ENCODE results near the gene PPP1R3G. TPM values are rescaled to one million over a fixed set of nuclear protein-coding genes. Genes with fewer than 3 reads are reported as not detected.

PPP1R3G gene
- total and polyA plus RNA-seq, 3 experiments from 2014 or later, result not detected

DNA sequence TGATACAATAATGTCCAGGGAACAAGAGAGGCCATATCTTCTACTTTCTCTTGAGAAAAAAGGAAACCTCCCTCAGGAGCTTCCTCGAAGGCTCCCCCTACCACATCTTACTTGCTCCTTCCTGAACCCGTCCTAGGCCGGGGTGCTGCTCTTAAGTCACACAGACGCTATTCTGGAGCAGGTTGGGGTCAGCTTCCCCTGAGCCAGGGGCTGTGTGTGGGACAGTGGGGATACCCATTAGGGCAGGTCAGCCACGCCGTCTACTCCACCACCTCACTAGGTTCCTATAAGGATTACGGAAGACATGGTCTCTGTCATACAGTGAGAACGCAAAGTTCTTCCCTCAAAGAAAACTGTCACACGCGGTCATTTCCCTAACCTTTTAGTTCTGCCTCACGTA lies 8.2 kb upstream of the PPP1R3G start:
- Mint-ChIP-seq H3K9me3 (peaks cover 0 to 4% (median 0%) of the 10 kb centered on the region in 5 donors), H3K36me3 (peaks cover 0 to 2% (median 0%) of the 10 kb centered on the region in 3 donors), H3K4me3 (no peak overlapping the region), H3K4me1 (peaks cover 3 to 7% (median 6%) of the 10 kb centered on the region in 3 donors), H3K27ac (no peak overlapping the region), H3K27me3 (peaks cover 9 to 29% of the 10 kb centered on the region in 2 donors)
- no peak for DNase-seq
- no peak overlapping the region for H3K27ac ChIP-seq (ENCODE audit: low read depth, low read length)
- H3K4me1 ChIP-seq (ENCODE audit: insufficient read depth, low read length), result no peaks in the 10 kb centered on the region
- no peaks in the 10 kb centered on the region for H3K27me3 ChIP-seq (ENCODE audit: insufficient read depth, low read length, poor library complexity, severe bottlenecking)
- no peak overlapping the region for H3K4me3 ChIP-seq (ENCODE audit: low read length)
- ChIA-PET CTCF (no interaction called here), POLR2A (no interaction called here)
- H3K9me3 ChIP-seq (ENCODE audit: low read length), result no peaks in the 10 kb centered on the region
- H3K36me3 ChIP-seq (ENCODE audit: insufficient read depth, low read length), result no peaks in the 10 kb centered on the region

DNA sequence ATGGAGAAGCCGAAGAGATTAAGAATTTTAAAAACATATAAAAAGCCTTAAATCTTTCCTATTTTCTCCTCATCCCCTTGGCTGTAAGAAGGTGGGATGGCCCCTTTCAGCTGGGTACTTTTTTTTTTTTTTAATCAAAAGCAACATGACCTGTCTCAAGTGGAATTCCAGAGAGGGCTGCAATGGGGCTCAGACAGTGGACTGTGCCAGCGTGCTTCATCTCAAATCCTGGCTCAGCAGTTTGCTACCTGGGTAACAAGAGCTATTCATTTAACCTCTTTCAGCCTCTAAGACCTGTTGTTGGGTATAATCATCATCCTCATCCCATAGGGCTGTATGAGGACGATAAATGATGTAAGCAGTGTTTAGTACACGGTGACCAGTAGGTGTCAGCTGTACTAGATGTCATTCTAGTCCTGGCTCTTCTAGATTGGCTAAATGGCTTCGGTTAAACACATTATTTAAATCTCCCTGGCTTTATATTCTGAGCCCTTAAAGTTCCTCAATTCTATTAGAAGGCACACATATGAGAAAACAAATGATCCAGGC lies 6.9 kb upstream of the PPP1R3G start:
- Histone ChIP-seq H3K27me3 (ENCODE audit: insufficient read depth, low read length, poor library complexity, severe bottlenecking) (no peaks in the 10 kb centered on the region), H3K4me1 (ENCODE audit: insufficient read depth, low read length) (no peaks in the 10 kb centered on the region), H3K27ac (ENCODE audit: low read depth, low read length) (no peak overlapping the region), H3K36me3 (ENCODE audit: insufficient read depth, low read length) (no peaks in the 10 kb centered on the region), H3K4me3 (ENCODE audit: low read length) (no peak overlapping the region), H3K9me3 (ENCODE audit: low read length) (no peaks in the 10 kb centered on the region)
- ChIA-PET CTCF (interaction anchor here (1.4 kb wide), 1 partner anchor 65 kb away, joined by 3 read pairs; no protein-coding TSS in a partner anchor), POLR2A (no interaction called here)
- Mint-ChIP-seq H3K27me3 (peaks cover 14 to 39% of the 10 kb centered on the region in 2 donors), H3K9me3 (peaks cover 0 to 4% (median 0%) of the 10 kb centered on the region in 5 donors), H3K4me1 (no peaks in the 10 kb centered on the region), H3K4me3 (no peak overlapping the region), H3K27ac (no peak overlapping the region), H3K36me3 (peaks cover 0 to 2% (median 0%) of the 10 kb centered on the region in 3 donors)
- no peak for DNase-seq

DNA sequence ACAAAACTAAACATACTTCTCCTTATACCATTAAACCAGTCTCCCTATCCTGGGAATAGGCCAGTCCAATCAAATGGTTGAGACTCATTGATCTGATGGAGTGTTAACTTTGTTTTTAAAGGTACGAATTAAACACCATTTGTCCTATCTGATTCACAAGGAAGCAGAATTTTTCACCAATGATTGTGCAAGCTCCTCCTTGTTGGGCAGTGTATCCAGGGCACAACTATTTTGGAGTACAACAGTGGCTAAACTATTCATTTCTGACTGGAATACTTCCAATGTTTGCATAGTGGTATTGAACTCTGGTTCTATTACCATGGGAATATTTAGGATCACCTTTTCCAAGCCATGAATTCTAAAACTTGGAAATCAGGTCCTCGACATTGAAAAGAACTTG lies 5.4 kb upstream of the PPP1R3G start:
- H3K4me1 Mint-ChIP-seq, result peaks cover 0 to 8% (median 2%) of the 10 kb centered on the region in 3 donors
- ChIA-PET CTCF (interaction anchor here (1.4 kb wide), 1 partner anchor 64 kb away, joined by 3 read pairs; no protein-coding TSS in a partner anchor), POLR2A (no interaction called here)
- Histone ChIP-seq H3K9me3 (ENCODE audit: low read length) (no peaks in the 10 kb centered on the region), H3K4me1 (ENCODE audit: insufficient read depth, low read length) (no peaks in the 10 kb centered on the region), H3K4me3 (ENCODE audit: low read length) (no peak overlapping the region), H3K27ac (ENCODE audit: low read depth, low read length) (no peak overlapping the region), H3K27me3 (ENCODE audit: insufficient read depth, low read length, poor library complexity, severe bottlenecking) (no peaks in the 10 kb centered on the region), H3K36me3 (ENCODE audit: insufficient read depth, low read length) (no peaks in the 10 kb centered on the region)
- no peak overlapping the region for H3K27ac Mint-ChIP-seq
- H3K9me3 Mint-ChIP-seq, result peaks cover 0 to 4% (median 0%) of the 10 kb centered on the region in 5 donors
- H3K27me3 Mint-ChIP-seq, result peaks cover 20 to 47% of the 10 kb centered on the region in 2 donors
- H3K4me3 Mint-ChIP-seq, result no peak overlapping the region
- no peak for DNase-seq
- H3K36me3 Mint-ChIP-seq, result peaks cover 0 to 2% (median 0%) of the 10 kb centered on the region in 3 donors

DNA sequence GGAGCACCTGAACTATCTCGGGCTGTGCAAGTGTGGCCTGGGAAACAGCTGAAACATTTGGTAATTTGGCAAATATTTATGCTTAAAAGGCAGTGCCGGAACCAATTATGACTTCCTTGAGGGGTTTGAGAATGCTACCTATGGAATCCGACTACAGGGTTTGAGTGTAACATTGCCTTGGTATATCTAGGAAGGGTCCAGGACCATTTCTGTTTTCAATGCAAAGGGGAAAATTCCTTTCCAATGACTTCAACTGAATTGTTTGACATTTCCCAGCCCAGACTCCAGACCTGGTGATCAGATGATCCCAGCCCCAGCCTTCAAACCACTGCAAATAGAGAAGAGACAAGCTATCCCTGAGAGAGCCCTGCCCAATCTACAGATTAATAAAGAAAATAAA lies 4.6 kb upstream of the PPP1R3G start:
- peaks cover 0 to 11% (median 2%) of the 10 kb centered on the region in 3 donors for H3K4me1 Mint-ChIP-seq
- H3K9me3 Mint-ChIP-seq, result peaks cover 0 to 4% (median 0%) of the 10 kb centered on the region in 5 donors
- no peak overlapping the region for H3K27ac Mint-ChIP-seq

GRCh38 chr6:5081182-5081581 lies 4.0 kb upstream of the PPP1R3G start:
- Mint-ChIP-seq H3K4me1 (peaks cover 0 to 11% (median 2%) of the 10 kb centered on the region in 3 donors), H3K27me3 (peaks cover 16 to 40% of the 10 kb centered on the region in 2 donors), H3K4me3 (no peak overlapping the region), H3K9me3 (peaks cover 0 to 4% (median 0%) of the 10 kb centered on the region in 5 donors), H3K36me3 (peaks cover 0 to 2% (median 0%) of the 10 kb centered on the region in 3 donors), H3K27ac (no peak overlapping the region)
- Histone ChIP-seq H3K4me1 (ENCODE audit: insufficient read depth, low read length) (no peaks in the 10 kb centered on the region), H3K9me3 (ENCODE audit: low read length) (no peaks in the 10 kb centered on the region), H3K27ac (ENCODE audit: low read depth, low read length) (no peak overlapping the region), H3K4me3 (ENCODE audit: low read length) (no peak overlapping the region), H3K27me3 (ENCODE audit: insufficient read depth, low read length, poor library complexity, severe bottlenecking) (no peaks in the 10 kb centered on the region), H3K36me3 (ENCODE audit: insufficient read depth, low read length) (no peaks in the 10 kb centered on the region)
- POLR2A ChIA-PET, result no interaction called here
- CTCF ChIA-PET, result no interaction called here
- no peak for DNase-seq

More for the DNA sequence above, 4.6 kb upstream of the PPP1R3G start:
- H3K27ac ChIP-seq (ENCODE audit: low read depth, low read length), result no peak overlapping the region
- peaks cover 0 to 2% (median 0%) of the 10 kb centered on the region in 3 donors for H3K36me3 Mint-ChIP-seq
- H3K27me3 Mint-ChIP-seq, result peaks cover 17 to 40% of the 10 kb centered on the region in 2 donors
- no peaks in the 10 kb centered on the region for H3K4me1 ChIP-seq (ENCODE audit: insufficient read depth, low read length)
- no peaks in the 10 kb centered on the region for H3K36me3 ChIP-seq (ENCODE audit: insufficient read depth, low read length)
- H3K4me3 ChIP-seq (ENCODE audit: low read length), result no peak overlapping the region
- H3K9me3 ChIP-seq (ENCODE audit: low read length), result no peaks in the 10 kb centered on the region
- no peak for DNase-seq
- CTCF ChIA-PET, result no interaction called here
- POLR2A ChIA-PET, result no interaction called here
- H3K27me3 ChIP-seq (ENCODE audit: insufficient read depth, low read length, poor library complexity, severe bottlenecking), result no peaks in the 10 kb centered on the region
- no peak overlapping the region for H3K4me3 Mint-ChIP-seq

GRCh38 chr6:5081955-5082354 lies 3.2 kb upstream of the PPP1R3G start:
- ChIA-PET CTCF (no interaction called here), POLR2A (no interaction called here)
- no peaks in the 10 kb centered on the region for H3K36me3 ChIP-seq (ENCODE audit: insufficient read depth, low read length)
- H3K4me1 Mint-ChIP-seq, result peaks cover 0 to 11% (median 2%) of the 10 kb centered on the region in 3 donors
- H3K9me3 ChIP-seq (ENCODE audit: low read length), result no peaks in the 10 kb centered on the region
- no peaks in the 10 kb centered on the region for H3K27me3 ChIP-seq (ENCODE audit: insufficient read depth, low read length, poor library complexity, severe bottlenecking)
- H3K27ac ChIP-seq (ENCODE audit: low read depth, low read length), result no peak overlapping the region
- peaks cover 17 to 41% of the 10 kb centered on the region in 2 donors for H3K27me3 Mint-ChIP-seq
- no peaks in the 10 kb centered on the region for H3K4me1 ChIP-seq (ENCODE audit: insufficient read depth, low read length)
- no peak overlapping the region for H3K4me3 Mint-ChIP-seq
- H3K27ac Mint-ChIP-seq, result no peak overlapping the region
- no peak overlapping the region for H3K4me3 ChIP-seq (ENCODE audit: low read length)
- H3K9me3 Mint-ChIP-seq, result peaks cover 0 to 4% (median 0%) of the 10 kb centered on the region in 5 donors
- no peak for DNase-seq
- no peaks in the 10 kb centered on the region for H3K36me3 Mint-ChIP-seq

- H3K36me3 ChIP-seq (ENCODE audit: insufficient read depth, low read length), result no peaks in the 10 kb centered on the region
- ChIA-PET CTCF (no interaction called here), POLR2A (no interaction called here)
- H3K27me3 ChIP-seq (ENCODE audit: insufficient read depth, low read length, poor library complexity, severe bottlenecking), result no peaks in the 10 kb centered on the region
- no peak overlapping the region for H3K27ac ChIP-seq (ENCODE audit: low read depth, low read length)
- H3K4me1 Mint-ChIP-seq, result peaks cover 0 to 11% (median 2%) of the 10 kb centered on the region in 3 donors
- no peaks in the 10 kb centered on the region for H3K4me1 ChIP-seq (ENCODE audit: insufficient read depth, low read length)
- no peak for DNase-seq
- no peaks in the 10 kb centered on the region for H3K36me3 Mint-ChIP-seq
- H3K27ac Mint-ChIP-seq, result no peak overlapping the region
- peaks cover 22 to 47% of the 10 kb centered on the region in 2 donors for H3K27me3 Mint-ChIP-seq
- H3K4me3 Mint-ChIP-seq, result no peak overlapping the region
- H3K4me3 ChIP-seq (ENCODE audit: low read length), result no peak overlapping the region
- H3K9me3 ChIP-seq (ENCODE audit: low read length), result no peaks in the 10 kb centered on the region
- peaks cover 0 to 4% (median 0%) of the 10 kb centered on the region in 5 donors for H3K9me3 Mint-ChIP-seq
Observed at GRCh38 chr6:5082487-5083306, 2.4 kb upstream of the PPP1R3G start.

GRCh38 chr6:5083307-5083583 lies 1.9 kb upstream of the PPP1R3G start:
- H3K27ac ChIP-seq (ENCODE audit: low read depth, low read length), result no peak overlapping the region
- Mint-ChIP-seq H3K27ac (no peak overlapping the region), H3K4me3 (no peak overlapping the region), H3K36me3 (no peaks in the 10 kb centered on the region), H3K9me3 (peaks cover 0 to 4% (median 0%) of the 10 kb centered on the region in 5 donors), H3K27me3 (peaks cover 25 to 49% of the 10 kb centered on the region in 2 donors), H3K4me1 (peaks cover 0 to 11% (median 2%) of the 10 kb centered on the region in 3 donors)
- no peaks in the 10 kb centered on the region for H3K4me1 ChIP-seq (ENCODE audit: insufficient read depth, low read length)
- H3K4me3 ChIP-seq (ENCODE audit: low read length), result no peak overlapping the region
- no peaks in the 10 kb centered on the region for H3K36me3 ChIP-seq (ENCODE audit: insufficient read depth, low read length)
- CTCF ChIA-PET, result no interaction called here
- H3K27me3 ChIP-seq (ENCODE audit: insufficient read depth, low read length, poor library complexity, severe bottlenecking), result no peaks in the 10 kb centered on the region
- POLR2A ChIA-PET, result no interaction called here
- DNase-seq, result no peak
- no peaks in the 10 kb centered on the region for H3K9me3 ChIP-seq (ENCODE audit: low read length)
